Right renal pelvis (tissue), 4 donors: ENCODE results near the gene HDDC3. TPM values are rescaled to one million over a fixed set of nuclear protein-coding genes. Genes with fewer than 3 reads are reported as not detected.
"Not testable (repeated sequence)": the region's sequence is repeated elsewhere in the genome, so short reads cannot be mapped to it uniquely, and the experiment has no call there.

ENCODE experiments used
- DNase-seq, 4 donors: peaks; one replicate each; pipeline ENCODE4 v3.0.0-alpha.2; 2013; ENCODE audit warnings: low read depth in 4 of 4, low spot score in 3 of 4, missing footprints in 1 of 4
- polyA plus RNA-seq, 4 donors: library from polyadenylated mRNA; unstranded; fragments of 120-200 nt; gene quantifications; one replicate each; pipeline ENCODE4 v1.2.1, GENCODE V29; 2013; ENCODE audit not compliant: insufficient read length in 4 of 4

Gene HDDC3
- polyA plus RNA-seq, 4 donors = 15.3 to 21.7 (median 18.5) TPM

- not testable (repeated sequence) for DNase-seq
Measured at GRCh38 chr15:90897131-90897655, 35.2 kb downstream of the HDDC3 start.

GRCh38 chr15:90895571-90896117 lies 36.7 kb downstream of the HDDC3 start:
- DNase-seq = no peak

GRCh38 chr15:90893175-90894090 lies 38.9 kb downstream of the HDDC3 start:
- no peak for DNase-seq

- DNase-seq = no peak
Measured at GRCh38 chr15:90892498-90893174, 39.7 kb downstream of the HDDC3 start.

- no peak for DNase-seq
Measured at GRCh38 chr15:90892023-90892422, 40.3 kb downstream of the HDDC3 start.

- DNase-seq = no peak
Measured at GRCh38 chr15:90891346-90891949, 40.9 kb downstream of the HDDC3 start.

GRCh38 chr15:90890839-90891238 lies 41.5 kb downstream of the HDDC3 start:
- no peak for DNase-seq

GRCh38 chr15:90889736-90890456 lies 42.5 kb downstream of the HDDC3 start:
- DNase-seq = no peak

GRCh38 chr15:90889313-90889730 lies 43.0 kb downstream of the HDDC3 start:
- DNase-seq = no peak

GRCh38 chr15:90887037-90887481 lies 45.3 kb downstream of the HDDC3 start:
- no peak for DNase-seq

GRCh38 chr15:90886291-90886614 lies 46.1 kb downstream of the HDDC3 start:
- no peak for DNase-seq

GRCh38 chr15:90885432-90886290 lies 46.7 kb downstream of the HDDC3 start:
- no peak for DNase-seq

- DNase-seq = no peak
Measured at GRCh38 chr15:90884719-90885431, 47.5 kb downstream of the HDDC3 start.

GRCh38 chr15:90883976-90884718 lies 48.2 kb downstream of the HDDC3 start, which contains the start of gene FES:
Gene FES, plus strand, starts transcription at chr15:90884504. Its CDS starts 542 bp downstream, at chr15:90885046.
- DNase-seq = no peak

GRCh38 chr15:90883526-90883975 lies 48.8 kb downstream of the HDDC3 start:
- DNase-seq = no peak

- DNase-seq = no peak
Measured at GRCh38 chr15:90882781-90883525, 49.4 kb downstream of the HDDC3 start.
